Mesothelial cell of epicardium (in vitro differentiated cells): ENCODE data around the gene WAC. TPM values are rescaled to one million over a fixed set of nuclear protein-coding genes. Genes with fewer than 3 reads are reported as not detected.
"Not testable (repeated sequence)": the region's sequence is repeated elsewhere in the genome, so short reads cannot be mapped to it uniquely, and the experiment has no call there.

Source experiments
- DNase-seq, 2 experiments: peaks; one replicate each; pipeline ENCODE4 v3.0.0; 2021; ENCODE audit warnings: low spot score in 2 of 2; ENCODE audit not compliant: unreplicated experiment in 2 of 2
- H3K27ac Mint-ChIP-seq: 2 replicates; pipeline ENCODE4 v1.8.0; 2021; ENCODE audit warnings: mixed read lengths
- H3K27me3 Mint-ChIP-seq: 2 replicates; pipeline ENCODE4 v1.8.0; 2021; ENCODE audit warnings: low read depth, mixed read lengths
- H3K36me3 Mint-ChIP-seq: 2 replicates; pipeline ENCODE4 v1.8.0; 2021; ENCODE audit warnings: mixed read lengths
- H3K4me1 Mint-ChIP-seq: 2 replicates; pipeline ENCODE4 v1.8.0; 2021; ENCODE audit warnings: mixed read lengths
- H3K4me3 Mint-ChIP-seq: 2 replicates; pipeline ENCODE4 v1.8.0; 2021; ENCODE audit warnings: mild to moderate bottlenecking, moderate library complexity, mixed read lengths
- H3K9me3 Mint-ChIP-seq: 2 replicates; pipeline ENCODE4 v1.8.0; 2021; ENCODE audit warnings: mixed read lengths
- CTCF ChIP-seq: fragments of 200-600 bp; sonication (generic); IDR thresholded peaks from one replicate; pipeline ENCODE4 v1.5.0; 2021; ENCODE audit warnings: antibody characterized with exemption; ENCODE audit not compliant: unreplicated experiment
- total RNA-seq: library from RNA; stranded (reverse); gene quantifications from 3 replicates; pipeline ENCODE4 v1.2.1, GENCODE V29; 2021

Gene WAC
- total RNA-seq, 1 donor from 2014 or later: 141 TPM

- no peak for DNase-seq
- no peaks in the 10 kb centered on the region for H3K27me3 Mint-ChIP-seq
- H3K36me3 Mint-ChIP-seq: peaks cover 19% of the 10 kb centered on the region
- H3K27ac Mint-ChIP-seq: peak overlapping the region; percentile 9
- H3K4me3 Mint-ChIP-seq: no peak overlapping the region
- H3K4me1 Mint-ChIP-seq: peaks cover 35% of the 10 kb centered on the region
- H3K9me3 Mint-ChIP-seq: no peaks in the 10 kb centered on the region
- no peak for TF ChIP-seq CTCF
These were observed 38.3 kb downstream of the WAC start for GRCh38 chr10:28571265-28571664.

DNA sequence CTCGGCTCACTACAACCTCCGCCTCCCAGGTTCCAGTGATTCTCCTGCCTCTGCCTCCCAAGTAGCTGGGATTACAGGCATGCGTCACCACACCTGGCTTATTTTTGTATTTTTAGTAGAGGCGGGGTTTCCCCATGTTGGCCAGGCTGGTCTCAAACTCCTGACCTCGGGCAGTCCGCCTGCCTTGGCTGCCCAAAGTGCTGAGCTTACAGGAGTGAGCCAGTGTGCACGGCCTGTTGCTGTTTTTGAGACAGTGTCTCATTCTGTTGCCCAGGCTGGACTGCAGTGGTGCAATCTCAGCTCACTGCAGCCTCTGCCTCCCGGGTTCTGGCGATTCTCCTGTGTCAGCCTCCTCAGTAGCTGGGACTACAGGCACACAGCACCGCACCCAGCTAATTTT is 41.3 kb downstream of the WAC start:
- not testable (repeated sequence) for H3K9me3 Mint-ChIP-seq, DNase-seq, H3K4me3 Mint-ChIP-seq, H3K27me3 Mint-ChIP-seq, H3K27ac Mint-ChIP-seq
- Mint-ChIP-seq H3K36me3 (peaks cover 17% of the 10 kb centered on the region), H3K4me1 (peaks cover 22% of the 10 kb centered on the region)

- Mint-ChIP-seq H3K27me3 (no peaks in the 10 kb centered on the region), H3K27ac (no peak overlapping the region), H3K9me3 (no peaks in the 10 kb centered on the region), H3K4me1 (peaks cover 30% of the 10 kb centered on the region), H3K36me3 (peaks cover 18% of the 10 kb centered on the region), H3K4me3 (no peak overlapping the region)
- no peak for DNase-seq
- TF ChIP-seq CTCF: no peak
These were observed 42.9 kb downstream of the WAC start for GRCh38 chr10:28575852-28576251.

- no peak for TF ChIP-seq CTCF
- DNase-seq: no peak
- H3K36me3 Mint-ChIP-seq: peaks cover 19% of the 10 kb centered on the region
- no peaks in the 10 kb centered on the region for H3K27me3 Mint-ChIP-seq
- H3K27ac Mint-ChIP-seq: peak overlapping the region; percentile 30
- H3K9me3 Mint-ChIP-seq: no peaks in the 10 kb centered on the region
- no peak overlapping the region for H3K4me3 Mint-ChIP-seq
- peaks cover 38% of the 10 kb centered on the region for H3K4me1 Mint-ChIP-seq
These were observed 44.6 kb downstream of the WAC start for GRCh38 chr10:28577506-28577905.

GRCh38 chr10:28578454-28578853 is 45.5 kb downstream of the WAC start:
- peaks cover 36% of the 10 kb centered on the region for H3K4me1 Mint-ChIP-seq
- H3K4me3 Mint-ChIP-seq: no peak overlapping the region
- no peak for TF ChIP-seq CTCF
- no peaks in the 10 kb centered on the region for H3K9me3 Mint-ChIP-seq
- no peaks in the 10 kb centered on the region for H3K27me3 Mint-ChIP-seq
- H3K27ac Mint-ChIP-seq: no peak overlapping the region
- no peak for DNase-seq
- peaks cover 19% of the 10 kb centered on the region for H3K36me3 Mint-ChIP-seq

DNA sequence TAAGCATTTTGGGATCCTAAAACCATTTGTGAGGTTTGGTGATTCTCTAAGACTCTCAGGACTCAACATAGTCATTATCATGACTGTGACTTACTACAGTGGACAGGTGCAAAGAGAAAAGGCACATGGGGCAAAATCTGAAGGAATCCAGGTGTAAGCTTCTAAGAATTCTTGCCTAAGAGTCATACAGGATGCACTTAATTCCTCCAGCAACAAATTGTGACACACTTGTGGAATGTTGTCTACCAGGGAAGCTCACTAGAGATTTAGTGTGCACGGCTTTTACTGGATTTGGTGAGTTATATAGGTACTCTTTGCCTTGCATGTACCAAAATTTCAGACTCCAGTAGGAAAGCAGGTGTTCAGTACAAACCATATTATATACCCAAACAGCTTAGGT is 47.9 kb downstream of the WAC start:
- Mint-ChIP-seq H3K4me1 (peaks cover 39% of the 10 kb centered on the region), H3K36me3 (peaks cover 26% of the 10 kb centered on the region), H3K9me3 (no peaks in the 10 kb centered on the region), H3K27ac (peak overlapping the region; percentile 40), H3K27me3 (no peaks in the 10 kb centered on the region), H3K4me3 (no peak overlapping the region)
- no peak for TF ChIP-seq CTCF
- no peak for DNase-seq
